ENCODE data around the gene NTRK3. TPM values are rescaled to one million over a fixed set of nuclear protein-coding genes. Genes with fewer than 3 reads are reported as not detected.
A peak's percentile ranks its signal among the peaks of the same experiment; 100 is the strongest.

The NTRK3 gene
- total RNA-seq = not detected

DNA sequence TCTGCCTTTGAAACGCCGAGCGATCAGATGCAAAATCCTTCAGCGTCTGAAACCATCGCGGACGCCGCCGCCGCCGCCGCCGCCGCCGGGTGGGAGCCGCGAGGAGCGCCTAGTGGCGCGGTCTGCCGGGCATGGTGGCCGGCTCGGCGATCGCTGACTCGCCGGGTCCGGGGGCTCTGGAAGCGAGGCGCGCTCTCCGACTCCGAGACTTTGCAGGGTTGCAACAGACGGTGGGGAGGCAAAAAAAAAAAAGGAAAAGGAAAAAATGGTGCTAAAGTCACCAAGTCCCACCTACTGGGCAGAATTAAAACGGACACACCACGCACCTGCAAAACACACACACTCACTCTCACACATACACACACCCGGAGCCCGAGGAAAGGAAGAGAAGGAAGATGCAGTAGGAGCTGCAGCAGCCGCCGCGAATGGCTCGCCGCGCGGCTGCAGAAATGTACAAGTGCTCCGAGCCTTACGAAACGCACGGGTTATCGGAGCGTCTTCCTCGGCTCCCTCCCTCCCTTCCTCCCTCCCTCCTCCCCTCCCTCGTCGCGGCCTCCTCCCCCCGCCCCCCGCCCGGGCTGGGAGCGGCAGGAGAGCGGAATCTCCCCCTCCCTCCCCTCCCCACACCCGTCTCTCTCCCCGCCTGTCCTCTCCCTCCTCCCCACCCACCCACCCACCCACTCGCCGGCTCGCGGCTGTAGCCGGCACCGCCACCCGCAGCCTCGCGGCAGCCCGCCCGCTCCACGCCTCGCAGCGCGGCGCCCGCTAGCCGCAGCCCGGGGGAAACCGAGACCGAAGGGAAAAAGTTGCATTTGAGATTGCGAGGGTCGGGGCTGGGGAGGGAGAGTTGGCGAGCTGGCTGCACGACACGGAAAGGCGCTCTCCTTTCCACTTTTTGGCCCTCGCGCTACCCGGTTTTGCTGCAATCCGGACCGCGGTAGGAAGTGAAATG lies at the start of gene NTRK3:
TSS of gene NTRK3 (minus strand) at position 461 of the 952 bp plus-strand sequence. CDS start 586 bp downstream, outside the sequence.
- CTCF ChIA-PET = no interaction called here
- peaks cover 17% of the 10 kb centered on the region for H3K4me1 Mint-ChIP-seq
- peaks cover 70% of the 10 kb centered on the region for H3K27me3 Mint-ChIP-seq
- H3K9me3 Mint-ChIP-seq = no peaks in the 10 kb centered on the region
- POLR2A ChIA-PET = no interaction called here
- no peaks in the 10 kb centered on the region for H3K36me3 Mint-ChIP-seq (ENCODE audit: low read depth)
- H3K27ac Mint-ChIP-seq = no peak within 1 kb of the TSS
- peak; percentile 12 for DNase-seq
- H3K4me3 Mint-ChIP-seq = peak within 1 kb of the TSS; percentile 71

DNA sequence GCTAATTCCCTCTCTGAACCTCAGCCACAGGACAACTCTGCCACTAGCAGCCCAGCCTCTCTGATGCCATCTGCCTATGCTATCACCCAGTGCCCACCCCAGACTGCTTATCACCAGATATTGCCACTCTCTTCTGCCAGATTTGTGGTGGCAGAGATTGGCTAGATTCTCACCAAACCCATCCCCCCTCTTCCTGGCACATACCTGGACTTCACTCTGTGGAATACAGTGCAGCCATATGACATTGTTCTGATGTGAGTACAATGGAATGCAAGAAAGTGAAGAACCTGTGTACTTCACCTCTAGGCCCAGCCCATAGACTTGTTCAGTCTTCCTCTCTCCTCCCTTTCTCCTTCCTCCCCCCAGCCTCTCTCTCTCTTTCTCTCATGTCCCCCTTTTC lies 46.9 kb upstream of the NTRK3 start:
- CTCF ChIA-PET = no interaction called here
- H3K36me3 Mint-ChIP-seq (ENCODE audit: low read depth) = no peaks in the 10 kb centered on the region

DNA sequence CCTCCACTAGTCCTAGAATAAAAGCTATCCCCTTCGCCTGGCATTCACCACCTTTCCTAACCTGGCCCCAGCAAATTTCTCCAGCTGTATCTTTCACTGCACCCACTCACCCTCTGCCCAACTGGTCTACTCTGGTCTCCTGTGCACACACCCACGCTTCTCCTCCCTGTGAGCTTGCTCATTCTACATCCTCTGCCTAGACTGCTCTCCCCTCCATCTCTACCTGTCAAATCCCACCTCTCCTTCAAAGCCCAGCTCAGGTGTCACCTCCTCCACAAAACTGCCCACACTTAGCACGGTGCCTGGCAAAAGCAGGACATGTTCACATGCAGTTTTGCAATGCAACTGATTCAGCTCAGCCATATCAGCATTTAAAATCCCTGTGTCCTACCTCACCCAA lies 45.8 kb upstream of the NTRK3 start:
- peaks cover 4% of the 10 kb centered on the region for H3K4me1 Mint-ChIP-seq
- POLR2A ChIA-PET = no interaction called here
- DNase-seq = no peak
- no peak overlapping the region for H3K27ac Mint-ChIP-seq
- no peak overlapping the region for H3K4me3 Mint-ChIP-seq
- CTCF ChIA-PET = no interaction called here
- no peaks in the 10 kb centered on the region for H3K9me3 Mint-ChIP-seq
- H3K27me3 Mint-ChIP-seq = no peaks in the 10 kb centered on the region
- H3K36me3 Mint-ChIP-seq (ENCODE audit: low read depth) = no peaks in the 10 kb centered on the region

More for the DNA sequence above, 46.9 kb upstream of the NTRK3 start:
- POLR2A ChIA-PET = no interaction called here
- H3K4me1 Mint-ChIP-seq = peaks cover 4% of the 10 kb centered on the region
- no peaks in the 10 kb centered on the region for H3K9me3 Mint-ChIP-seq
- no peak overlapping the region for H3K4me3 Mint-ChIP-seq
- H3K27me3 Mint-ChIP-seq = no peaks in the 10 kb centered on the region
- no peak overlapping the region for H3K27ac Mint-ChIP-seq
- DNase-seq = no peak

DNA sequence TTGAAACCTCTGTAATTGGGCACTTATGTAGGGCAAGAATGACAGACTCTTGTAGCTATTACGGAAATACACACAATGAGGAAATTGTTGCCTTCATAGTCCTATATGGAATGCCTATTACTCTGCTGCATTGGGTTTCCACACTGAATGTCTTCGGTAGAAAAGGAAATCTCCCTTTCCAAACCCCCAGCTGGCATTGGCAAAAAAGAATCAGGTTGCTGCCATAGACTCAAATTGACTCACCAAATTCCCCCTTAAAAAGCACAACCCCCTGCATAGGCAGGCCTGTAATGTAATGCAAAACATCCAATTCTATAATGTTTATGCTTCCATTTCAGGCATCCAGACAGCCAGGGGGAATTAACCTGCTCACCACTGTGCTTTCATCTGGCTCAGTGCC lies 44.8 kb upstream of the NTRK3 start:
- CTCF ChIA-PET = interaction anchor here (0.8 kb wide), 1 partner anchor 18 kb away, joined by 3 read pairs; no protein-coding TSS in a partner anchor
- H3K27me3 Mint-ChIP-seq = no peaks in the 10 kb centered on the region
- no peak for DNase-seq
- H3K36me3 Mint-ChIP-seq (ENCODE audit: low read depth) = no peaks in the 10 kb centered on the region
- no peak overlapping the region for H3K4me3 Mint-ChIP-seq
- no peaks in the 10 kb centered on the region for H3K9me3 Mint-ChIP-seq
- H3K4me1 Mint-ChIP-seq = peaks cover 4% of the 10 kb centered on the region
- POLR2A ChIA-PET = no interaction called here
- no peak overlapping the region for H3K27ac Mint-ChIP-seq

DNA sequence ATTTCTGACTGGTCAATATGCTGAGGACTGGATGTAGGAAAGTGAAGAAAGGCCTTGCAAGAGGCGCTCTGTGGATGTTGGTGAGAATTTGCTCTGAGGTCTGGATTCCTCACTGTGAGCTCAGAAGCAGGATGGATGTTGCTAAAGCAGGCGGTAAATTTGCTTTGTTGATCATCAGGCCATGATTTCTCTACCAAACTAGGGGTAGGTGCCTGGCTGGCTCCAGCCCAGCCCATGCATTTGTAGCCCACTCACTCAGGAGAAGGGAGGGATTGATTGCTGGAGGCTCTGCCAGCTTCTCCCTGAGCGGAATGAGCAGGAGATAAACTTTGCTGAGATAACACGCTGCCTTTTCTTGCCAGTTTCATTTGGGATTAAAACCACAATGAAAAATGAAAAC lies 44.3 kb upstream of the NTRK3 start:
- H3K4me1 Mint-ChIP-seq = peaks cover 4% of the 10 kb centered on the region
- no peaks in the 10 kb centered on the region for H3K9me3 Mint-ChIP-seq
- POLR2A ChIA-PET = no interaction called here
- no peaks in the 10 kb centered on the region for H3K36me3 Mint-ChIP-seq (ENCODE audit: low read depth)
- DNase-seq = no peak
- H3K27ac Mint-ChIP-seq = no peak overlapping the region
- no peak overlapping the region for H3K4me3 Mint-ChIP-seq
- CTCF ChIA-PET = interaction anchor here (0.8 kb wide), 1 partner anchor 19 kb away, joined by 3 read pairs; no protein-coding TSS in a partner anchor
- no peaks in the 10 kb centered on the region for H3K27me3 Mint-ChIP-seq

DNA sequence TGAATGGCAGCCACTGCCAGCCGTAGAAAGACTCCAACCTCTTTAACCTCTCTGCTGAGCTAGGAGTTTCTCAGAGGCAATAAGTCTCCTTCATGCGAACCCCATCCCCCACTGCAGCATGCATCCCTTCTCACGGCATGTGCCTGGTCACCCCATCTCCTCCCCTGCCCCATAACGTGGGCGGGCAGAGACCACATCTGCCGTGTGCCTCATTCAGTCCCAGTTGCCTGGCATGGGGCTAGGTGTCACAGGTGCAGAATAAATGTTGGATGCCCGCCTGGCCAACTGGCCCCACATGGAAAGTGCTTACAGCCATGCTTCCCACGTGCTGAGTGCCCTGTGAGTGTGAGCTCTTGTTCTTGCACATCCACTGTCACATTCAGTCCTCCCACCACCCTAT lies 43.5 kb upstream of the NTRK3 start:
- no peaks in the 10 kb centered on the region for H3K4me1 Mint-ChIP-seq

DNA sequence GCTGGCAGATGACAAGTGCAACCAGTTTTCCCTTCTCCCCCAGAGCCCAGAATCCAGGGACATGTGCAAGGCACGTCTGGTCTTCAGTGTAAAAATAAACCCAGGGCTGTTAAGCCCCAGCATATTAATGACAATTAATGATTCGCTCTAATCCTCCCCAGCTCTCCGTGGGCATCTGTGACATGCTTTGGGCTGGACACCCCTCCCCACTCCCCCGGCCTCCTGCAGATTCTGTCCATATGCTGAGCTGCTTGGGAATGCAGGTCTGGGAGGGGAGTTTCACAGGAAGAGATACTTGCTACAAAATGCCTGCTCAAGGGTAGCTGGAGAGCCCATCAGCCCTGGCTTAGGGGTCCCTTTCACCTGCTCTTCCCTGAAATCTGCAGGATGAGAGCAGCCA lies 43.0 kb upstream of the NTRK3 start:
- Mint-ChIP-seq H3K9me3 (no peaks in the 10 kb centered on the region), H3K27ac (no peak overlapping the region), H3K4me3 (no peak overlapping the region), H3K4me1 (no peaks in the 10 kb centered on the region), H3K27me3 (no peaks in the 10 kb centered on the region), H3K36me3 (ENCODE audit: low read depth) (no peaks in the 10 kb centered on the region)
- CTCF ChIA-PET = no interaction called here
- POLR2A ChIA-PET = no interaction called here
- no peak for DNase-seq

More for the DNA sequence above, 43.5 kb upstream of the NTRK3 start:
- POLR2A ChIA-PET = no interaction called here
- CTCF ChIA-PET = no interaction called here
- Mint-ChIP-seq H3K4me3 (no peak overlapping the region), H3K27ac (no peak overlapping the region), H3K36me3 (ENCODE audit: low read depth) (no peaks in the 10 kb centered on the region), H3K9me3 (no peaks in the 10 kb centered on the region), H3K27me3 (no peaks in the 10 kb centered on the region)
- no peak for DNase-seq

DNA sequence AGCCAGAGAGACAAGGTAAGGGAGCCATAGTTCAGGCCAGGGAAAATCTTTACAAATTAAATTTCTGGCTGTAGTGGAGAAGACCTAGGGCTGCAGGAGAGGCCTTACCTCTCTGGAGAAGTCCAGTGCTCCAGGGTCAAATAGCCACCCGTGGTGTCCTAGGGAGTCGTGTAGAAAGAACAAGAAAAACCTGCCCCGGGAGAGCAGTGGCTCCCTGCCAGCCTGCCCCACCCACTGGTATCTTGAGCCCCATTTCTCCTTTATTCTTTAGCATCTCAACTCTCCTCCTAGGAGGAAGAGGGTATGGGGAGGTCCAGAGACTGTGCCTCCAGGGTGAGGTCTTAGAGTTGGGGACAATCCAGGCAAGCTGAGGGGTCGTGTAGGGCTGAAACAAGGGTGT lies 32.1 kb upstream of the NTRK3 start:
- ChIA-PET POLR2A (no interaction called here), CTCF (no interaction called here)
- Mint-ChIP-seq H3K27me3 (peaks cover 25% of the 10 kb centered on the region), H3K9me3 (no peaks in the 10 kb centered on the region), H3K4me3 (no peak overlapping the region), H3K4me1 (peaks cover 7% of the 10 kb centered on the region), H3K36me3 (ENCODE audit: low read depth) (no peaks in the 10 kb centered on the region), H3K27ac (no peak overlapping the region)
- no peak for DNase-seq

DNA sequence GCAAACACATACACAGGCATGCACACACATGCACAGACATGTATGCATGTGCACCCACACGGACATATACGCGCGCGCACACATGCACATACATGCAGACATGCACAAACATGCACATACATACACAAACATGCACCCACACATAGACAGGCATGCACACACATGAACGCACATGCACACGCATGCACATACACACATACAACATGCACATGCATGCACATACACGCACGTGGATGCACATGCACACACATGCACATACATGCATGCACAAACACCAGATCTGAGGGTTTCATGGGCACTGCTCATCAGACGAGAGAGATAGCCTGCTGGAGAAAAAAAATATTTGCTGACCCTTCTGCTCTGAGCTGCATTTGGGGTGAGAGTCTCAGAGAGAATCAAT lies 31.7 kb upstream of the NTRK3 start:
- no peaks in the 10 kb centered on the region for H3K36me3 Mint-ChIP-seq (ENCODE audit: low read depth)

DNA sequence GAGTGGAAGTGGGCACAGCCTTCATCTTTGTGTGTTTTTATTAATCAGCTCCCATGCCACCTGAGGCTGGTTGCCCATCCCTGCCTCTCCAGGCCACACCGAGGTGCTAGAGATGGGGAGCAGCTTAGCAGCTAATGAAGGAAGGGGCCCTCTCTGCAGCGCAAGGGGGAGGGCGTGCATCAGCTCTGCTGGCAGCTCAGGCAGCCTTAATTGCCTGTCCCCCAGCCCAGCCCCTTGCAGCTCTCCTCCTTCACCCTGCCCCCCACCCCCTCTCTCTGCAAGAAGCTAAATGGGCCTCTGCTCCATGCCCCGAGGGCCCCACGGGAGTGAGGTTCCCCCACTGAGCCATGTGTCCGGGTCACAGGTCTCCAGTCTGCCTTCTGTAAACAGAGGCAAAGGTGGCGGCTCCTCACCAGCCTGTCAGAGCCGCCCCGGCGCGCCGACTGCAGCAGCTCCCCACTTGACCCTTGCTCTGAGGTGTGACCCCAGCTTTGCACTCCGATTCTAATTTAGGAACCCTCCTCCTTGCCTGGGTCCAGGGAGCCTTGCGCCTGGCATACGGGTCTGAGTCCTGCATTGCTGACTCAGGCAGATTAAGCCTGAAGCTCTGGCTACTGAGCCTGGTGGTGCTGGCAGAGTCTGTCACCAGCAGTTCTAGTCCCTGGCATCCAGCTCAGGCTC lies 27.9 kb upstream of the NTRK3 start:
- H3K9me3 Mint-ChIP-seq = no peaks in the 10 kb centered on the region
- no peaks in the 10 kb centered on the region for H3K4me1 Mint-ChIP-seq
- DNase-seq = no peak
- H3K36me3 Mint-ChIP-seq (ENCODE audit: low read depth) = no peaks in the 10 kb centered on the region
- H3K27me3 Mint-ChIP-seq = peaks cover 50% of the 10 kb centered on the region
- ChIA-PET POLR2A (interaction anchor here (0.6 kb wide), 1 partner anchor 10 kb away, joined by 3 read pairs; no protein-coding TSS in a partner anchor), CTCF (no interaction called here)
- no peak overlapping the region for H3K27ac Mint-ChIP-seq
- no peak overlapping the region for H3K4me3 Mint-ChIP-seq

More for the DNA sequence above, 31.7 kb upstream of the NTRK3 start:
- DNase-seq = no peak
- CTCF ChIA-PET = no interaction called here
- Mint-ChIP-seq H3K27me3 (peaks cover 29% of the 10 kb centered on the region), H3K27ac (no peak overlapping the region), H3K9me3 (no peaks in the 10 kb centered on the region), H3K4me3 (no peak overlapping the region), H3K4me1 (peaks cover 7% of the 10 kb centered on the region)
- POLR2A ChIA-PET = no interaction called here

DNA sequence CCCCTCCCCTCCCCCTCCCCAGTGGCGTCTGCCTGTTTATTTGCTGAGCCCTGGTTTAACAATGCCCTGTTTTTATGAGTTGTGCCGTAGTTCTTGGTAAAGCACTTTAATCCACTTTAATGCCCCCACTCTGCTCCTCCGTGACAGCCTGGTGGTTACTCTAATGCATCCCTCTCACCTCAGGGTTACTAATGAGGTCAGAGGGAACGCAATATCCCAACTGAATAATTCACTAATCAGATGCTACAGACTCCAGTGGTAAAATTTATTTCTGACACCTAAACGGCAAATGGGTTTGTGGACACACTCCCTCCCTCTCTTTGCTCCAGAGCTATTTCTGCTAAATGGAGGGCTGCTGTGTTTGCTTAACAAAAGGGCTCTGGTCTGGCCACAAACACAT lies 26.1 kb upstream of the NTRK3 start:
- CTCF ChIA-PET = no interaction called here
- Mint-ChIP-seq H3K36me3 (ENCODE audit: low read depth) (no peaks in the 10 kb centered on the region), H3K27ac (no peak overlapping the region), H3K4me1 (no peaks in the 10 kb centered on the region), H3K27me3 (peaks cover 54% of the 10 kb centered on the region), H3K4me3 (no peak overlapping the region), H3K9me3 (no peaks in the 10 kb centered on the region)
- POLR2A ChIA-PET = no interaction called here
- DNase-seq = no peak

DNA sequence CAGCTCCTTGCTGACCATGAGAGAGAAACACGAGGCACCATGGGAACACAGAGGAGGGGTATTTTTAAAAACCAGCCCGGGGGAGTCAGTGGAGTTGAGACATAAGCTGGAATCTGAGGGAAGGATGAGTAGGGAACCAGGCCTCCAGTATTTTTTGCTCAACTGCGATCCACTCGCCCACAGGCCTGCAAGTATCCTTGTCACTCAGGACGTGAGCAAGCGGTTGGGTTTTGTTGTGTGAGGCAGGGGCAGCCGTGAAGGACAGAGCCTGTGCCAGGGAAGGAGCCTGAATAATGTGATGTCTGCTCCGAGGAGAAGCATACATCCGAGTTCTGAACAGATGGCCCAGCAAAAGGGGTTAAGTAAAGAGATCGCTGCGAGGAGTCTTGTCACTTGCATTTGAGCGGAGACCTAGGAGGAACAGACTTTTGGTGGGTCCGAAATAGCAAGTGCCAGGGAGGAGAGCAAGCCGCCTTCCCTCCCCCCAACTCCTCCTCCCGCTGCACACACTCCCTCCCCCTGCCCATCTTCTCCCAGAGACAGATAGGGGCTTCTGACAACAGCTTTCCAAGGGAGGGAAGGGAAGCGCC lies 20.4 kb upstream of the NTRK3 start:
- H3K36me3 Mint-ChIP-seq (ENCODE audit: low read depth) = no peaks in the 10 kb centered on the region
- no peak overlapping the region for H3K27ac Mint-ChIP-seq
- no peak for DNase-seq
- CTCF ChIA-PET = interaction anchor here (0.5 to 1.2 kb wide), 2 partner anchors 17 to 867 kb away, joined by 3 to 4 read pairs; no protein-coding TSS in a partner anchor
- no peaks in the 10 kb centered on the region for H3K9me3 Mint-ChIP-seq
- peaks cover 15% of the 10 kb centered on the region for H3K27me3 Mint-ChIP-seq
- POLR2A ChIA-PET = no interaction called here
- no peak overlapping the region for H3K4me3 Mint-ChIP-seq
- H3K4me1 Mint-ChIP-seq = no peaks in the 10 kb centered on the region

DNA sequence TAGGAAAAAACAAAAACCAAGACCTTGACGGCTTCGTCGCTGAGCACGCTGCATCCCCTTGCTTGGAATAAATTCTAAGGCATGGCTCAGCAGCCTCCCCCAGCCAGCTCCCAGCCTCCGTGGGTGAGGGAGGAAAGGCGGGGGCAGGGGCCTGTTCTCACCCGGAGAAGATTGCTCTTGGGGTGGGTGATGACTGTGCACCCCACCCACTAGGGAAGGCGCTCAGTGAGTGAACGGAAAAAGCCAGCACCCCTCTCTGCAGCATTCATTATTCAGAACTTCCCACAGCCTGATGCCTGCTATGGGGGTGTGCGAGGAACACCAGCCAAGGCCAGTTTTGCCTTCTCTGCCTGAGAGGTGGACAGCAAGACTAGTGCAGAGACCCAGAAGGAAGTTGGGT lies 19.3 kb upstream of the NTRK3 start:
- CTCF ChIA-PET = no interaction called here
- Mint-ChIP-seq H3K27me3 (peaks cover 12% of the 10 kb centered on the region), H3K36me3 (ENCODE audit: low read depth) (no peaks in the 10 kb centered on the region)

More for the DNA sequence above, 19.3 kb upstream of the NTRK3 start:
- H3K27ac Mint-ChIP-seq = no peak overlapping the region
- DNase-seq = no peak
- no peaks in the 10 kb centered on the region for H3K9me3 Mint-ChIP-seq
- POLR2A ChIA-PET = no interaction called here
- no peak overlapping the region for H3K4me3 Mint-ChIP-seq
- no peaks in the 10 kb centered on the region for H3K4me1 Mint-ChIP-seq
